HAP-1 (cell line): ENCODE data around the gene SLBP.

Experiments used
- DNase-seq, 2 experiments: peaks; one replicate each; pipeline ENCODE4 v3.0.0-alpha.2; 2016 to 2020; ENCODE audit warnings: low spot score in 2 of 2
- H3K27me3 ChIP-seq: fragments of 250-450 bp; sonication (Bioruptor Pico); 2 replicates; pipeline ENCODE4 v1.5.1; 2020; ENCODE audit warnings: low read depth, mild to moderate bottlenecking, moderate library complexity
- H3K36me3 ChIP-seq: fragments of 250-450 bp; sonication (Bioruptor Pico); replicated peaks from 2 replicates; pipeline ENCODE4 v1.5.1; 2020; ENCODE audit warnings: mild to moderate bottlenecking
- H3K4me1 ChIP-seq: fragments of 250-450 bp; sonication (Bioruptor Pico); 2 replicates; pipeline ENCODE4 v1.5.1; 2020; ENCODE audit warnings: mild to moderate bottlenecking
- H3K4me3 ChIP-seq: fragments of 250-450 bp; sonication (Bioruptor Pico); 2 replicates; pipeline ENCODE4 v1.5.1; 2020; ENCODE audit warnings: mild to moderate bottlenecking, moderate library complexity
- H3K9me3 ChIP-seq: fragments of 250-450 bp; sonication (Bioruptor Pico); 2 replicates; pipeline ENCODE4 v1.5.1; 2020; ENCODE audit warnings: mild to moderate bottlenecking, moderate library complexity
- in situ Hi-C: fragments of 300-500 bp; cut with MboI; formaldehyde crosslinking; loops from 3 replicates; pipeline ENCODE4 v1.14.3; 2020; ENCODE audit warnings: low sequenced_read_pairs, inconsistent platforms, mixed read lengths

SLBP gene

DNA sequence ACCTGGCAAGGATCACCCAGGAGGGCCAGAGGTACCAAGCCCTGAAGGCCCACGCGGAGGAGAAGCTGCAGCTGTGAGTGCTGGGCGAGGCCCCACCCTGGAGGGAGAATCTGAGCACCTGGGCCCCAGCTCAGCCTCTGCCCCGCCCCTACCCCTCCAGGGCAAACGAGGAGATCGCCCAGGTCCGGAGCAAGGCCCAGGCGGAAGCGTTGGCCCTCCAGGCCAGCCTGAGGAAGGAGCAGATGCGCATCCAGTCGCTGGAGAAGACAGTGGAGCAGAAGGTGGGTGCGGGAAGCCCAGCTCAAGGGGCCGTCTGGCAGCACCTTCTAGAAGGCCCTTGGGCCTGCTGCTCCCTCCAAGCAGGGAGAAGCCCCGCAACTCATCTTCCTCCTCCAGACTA, 32.4 kb upstream of the SLBP start:
- Histone ChIP-seq H3K4me1 (no peaks in the 10 kb centered on the region), H3K36me3 (peaks cover 55% of the 10 kb centered on the region)
- in situ Hi-C loops, result loop anchor here (5.0 to 10.0 kb wide), 2 partner anchors 73 to 160 kb away; no protein-coding TSS in a partner anchor

DNA sequence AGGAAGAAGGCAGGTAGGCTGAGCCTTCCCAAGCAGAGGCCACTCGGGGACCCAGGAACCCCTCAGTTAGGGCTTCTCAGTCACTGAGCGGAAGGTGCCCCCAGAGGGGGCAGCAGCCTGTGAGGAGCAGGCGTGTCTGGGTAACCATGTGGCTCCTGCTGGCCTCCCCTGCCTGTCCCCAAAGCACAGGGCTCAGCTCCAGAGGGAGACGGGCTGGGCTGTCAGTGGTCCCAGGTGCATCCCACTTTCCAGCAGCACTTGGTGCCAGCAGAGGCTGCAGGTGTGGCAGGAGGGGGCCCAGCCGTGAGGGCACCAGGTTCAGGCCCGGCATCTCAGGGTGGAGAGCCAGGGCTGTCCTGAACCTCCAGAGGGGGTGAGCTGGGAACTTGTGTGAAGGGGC, 31.9 kb upstream of the SLBP start:
- no peak for DNase-seq
- H3K4me1 ChIP-seq, result no peaks in the 10 kb centered on the region
- H3K36me3 ChIP-seq, result peaks cover 60% of the 10 kb centered on the region
- no peak overlapping the region for H3K4me3 ChIP-seq
- no peaks in the 10 kb centered on the region for H3K9me3 ChIP-seq
- no peaks in the 10 kb centered on the region for H3K27me3 ChIP-seq
- in situ Hi-C loops, result loop anchor here (5.0 to 10.0 kb wide), 2 partner anchors 73 to 161 kb away; no protein-coding TSS in a partner anchor

More for the DNA sequence above, 32.4 kb upstream of the SLBP start:
- no peaks in the 10 kb centered on the region for H3K9me3 ChIP-seq
- DNase-seq, result no peak
- no peaks in the 10 kb centered on the region for H3K27me3 ChIP-seq
- H3K4me3 ChIP-seq, result no peak overlapping the region

DNA sequence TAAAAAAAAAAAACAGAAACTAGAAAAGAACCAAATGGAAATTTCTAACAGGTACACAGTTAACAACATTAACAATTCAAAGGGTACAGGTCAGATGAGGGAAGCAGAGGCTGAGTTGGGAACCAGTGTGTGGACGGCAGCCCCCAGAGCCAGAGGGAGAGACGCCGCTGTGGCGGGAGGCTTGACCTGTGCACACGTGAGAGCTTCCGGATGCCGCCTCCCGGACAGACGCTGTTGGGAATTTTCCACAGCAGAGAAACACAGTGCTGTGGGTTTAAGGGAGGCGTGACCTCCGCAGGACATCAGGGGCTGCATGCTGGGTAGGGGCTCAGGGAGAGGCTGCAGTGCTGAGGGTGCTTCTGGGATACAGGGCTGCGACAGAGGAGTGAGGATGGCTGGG, 31.4 kb upstream of the SLBP start:
- Histone ChIP-seq H3K4me1 (no peaks in the 10 kb centered on the region), H3K4me3 (no peak overlapping the region), H3K9me3 (no peaks in the 10 kb centered on the region), H3K36me3 (peaks cover 65% of the 10 kb centered on the region), H3K27me3 (no peaks in the 10 kb centered on the region)
- in situ Hi-C loops, result loop anchor here (5.0 to 10.0 kb wide), 2 partner anchors 74 to 161 kb away; no protein-coding TSS in a partner anchor
- no peak for DNase-seq

DNA sequence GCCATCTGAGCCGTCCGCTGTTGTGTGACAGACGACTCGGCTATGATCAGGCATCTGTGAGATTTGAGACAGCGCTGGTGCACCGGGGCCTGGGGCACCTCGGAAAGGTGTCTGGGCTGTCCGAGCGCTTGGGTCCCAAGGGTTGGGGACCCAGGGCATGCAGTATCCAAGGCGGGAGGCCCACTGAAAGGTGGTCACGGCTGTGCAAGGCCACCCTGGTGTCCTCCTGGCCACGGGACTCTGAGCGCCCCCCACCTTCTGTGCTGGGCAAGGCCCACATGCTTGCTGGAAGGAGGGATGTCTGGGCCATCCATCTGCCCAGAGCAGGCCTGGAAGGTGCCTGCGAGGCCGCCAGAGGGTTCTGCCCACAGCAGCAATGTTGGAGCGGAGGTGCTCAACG, 29.1 kb upstream of the SLBP start:
- H3K27me3 ChIP-seq, result no peaks in the 10 kb centered on the region
- H3K36me3 ChIP-seq, result peaks cover 88% of the 10 kb centered on the region
- no peaks in the 10 kb centered on the region for H3K9me3 ChIP-seq
- no peak overlapping the region for H3K4me3 ChIP-seq
- no peak for DNase-seq
- H3K4me1 ChIP-seq, result no peaks in the 10 kb centered on the region
- in situ Hi-C loops, result loop anchor here (5.0 to 10.0 kb wide), 2 partner anchors 76 to 164 kb away; no protein-coding TSS in a partner anchor

DNA sequence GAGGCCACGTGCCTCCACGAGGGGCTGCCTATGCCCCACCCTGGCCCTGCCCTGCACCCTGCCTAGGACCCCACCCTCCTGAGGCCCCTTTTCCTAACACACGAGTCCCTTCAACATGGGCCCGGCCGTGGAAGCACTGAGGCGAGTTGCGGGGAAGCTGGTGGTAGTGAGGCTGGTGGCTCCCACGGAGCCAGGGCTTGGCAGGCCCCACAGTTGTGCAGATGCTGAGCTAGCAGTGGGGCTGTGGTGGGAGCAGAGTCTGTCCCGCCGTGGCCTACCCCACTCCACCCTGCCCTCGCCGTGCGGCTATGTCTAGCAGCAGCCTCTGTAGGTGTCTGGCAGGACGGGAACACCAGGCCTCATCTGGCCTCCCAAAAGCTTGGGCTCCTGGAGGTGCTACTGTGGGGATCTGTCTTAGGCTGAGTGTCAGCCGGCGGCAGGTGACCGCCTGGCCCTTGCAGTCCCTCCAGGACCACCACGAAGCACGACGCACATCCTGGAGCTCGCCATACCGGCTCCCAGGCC, 28.0 kb upstream of the SLBP start:
- H3K4me1 ChIP-seq, result no peaks in the 10 kb centered on the region
- H3K27me3 ChIP-seq, result no peaks in the 10 kb centered on the region
- in situ Hi-C loops, result loop anchor here (5.0 to 10.0 kb wide), 2 partner anchors 77 to 165 kb away; no protein-coding TSS in a partner anchor
- no peak for DNase-seq
- no peak overlapping the region for H3K4me3 ChIP-seq
- peaks cover 92% of the 10 kb centered on the region for H3K36me3 ChIP-seq
- no peaks in the 10 kb centered on the region for H3K9me3 ChIP-seq

DNA sequence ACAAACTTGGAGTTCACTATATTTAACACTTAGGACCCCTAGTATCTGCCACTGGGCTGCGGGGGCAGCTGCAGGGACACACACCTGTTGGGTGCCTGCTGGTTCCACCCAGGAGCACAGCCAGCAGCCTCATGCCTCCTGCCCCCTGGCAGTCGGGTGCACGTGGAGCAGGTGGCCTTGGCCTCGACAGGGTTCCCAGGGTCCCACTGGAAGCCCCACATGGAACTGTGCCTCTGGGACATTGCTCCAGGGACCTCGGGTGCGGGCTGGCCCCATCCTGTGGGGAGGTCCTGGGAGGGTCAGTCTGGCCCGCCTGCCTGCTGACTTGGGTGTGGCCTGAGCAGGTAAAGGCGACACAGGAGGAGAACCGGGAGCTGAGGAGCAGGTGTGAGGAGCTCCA, 27.2 kb upstream of the SLBP start:
- Histone ChIP-seq H3K4me3 (no peak overlapping the region), H3K4me1 (no peaks in the 10 kb centered on the region), H3K36me3 (peaks cover 92% of the 10 kb centered on the region), H3K9me3 (no peaks in the 10 kb centered on the region), H3K27me3 (no peaks in the 10 kb centered on the region)
- no peak for DNase-seq
- in situ Hi-C loops, result no loop called here

DNA sequence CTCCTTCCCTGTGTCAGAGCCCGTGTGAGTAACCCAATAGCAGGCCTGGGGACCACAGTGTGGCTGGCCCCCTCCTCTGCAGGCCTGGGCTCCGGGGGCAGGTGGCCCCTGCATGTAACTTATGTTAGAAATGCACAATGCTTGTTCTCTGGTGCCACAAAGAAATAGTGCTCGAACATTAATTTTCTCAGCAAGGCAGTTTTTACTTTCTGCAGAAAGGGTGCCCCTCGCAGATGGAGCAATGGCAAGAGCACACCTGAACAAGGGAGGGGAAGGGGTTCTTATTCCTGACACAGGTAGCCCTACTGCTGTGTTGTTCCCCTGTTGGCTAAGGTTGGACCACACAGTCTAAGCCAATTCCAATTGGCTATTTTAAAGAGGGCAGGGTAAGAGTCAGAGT, 26.3 kb upstream of the SLBP start:
- H3K36me3 ChIP-seq, result peaks cover 93% of the 10 kb centered on the region
- no peaks in the 10 kb centered on the region for H3K9me3 ChIP-seq
- no peaks in the 10 kb centered on the region for H3K4me1 ChIP-seq
- in situ Hi-C loops, result no loop called here
- H3K27me3 ChIP-seq, result no peaks in the 10 kb centered on the region
- no peak overlapping the region for H3K4me3 ChIP-seq
- no peak for DNase-seq

DNA sequence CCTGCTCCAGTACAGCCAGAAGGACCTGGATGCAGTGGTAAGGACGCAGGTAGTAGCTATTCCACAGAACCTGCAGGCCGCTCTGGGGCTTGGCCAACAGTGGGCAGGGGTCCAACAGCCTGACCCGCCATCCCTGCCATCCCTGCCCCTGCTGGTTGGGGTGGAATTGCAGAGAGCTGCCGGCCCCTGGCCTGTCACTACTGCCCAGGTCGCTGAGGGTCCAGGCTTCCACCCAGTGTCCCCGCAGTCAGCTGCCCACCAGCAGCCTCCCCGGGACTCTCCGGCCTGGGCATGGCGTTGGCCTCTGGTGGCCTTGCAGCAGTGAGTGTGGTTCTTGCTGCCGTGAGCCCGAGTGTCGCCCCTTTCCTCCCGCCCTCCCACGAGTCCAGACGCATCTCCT, 25.5 kb upstream of the SLBP start:
- Histone ChIP-seq H3K27me3 (no peaks in the 10 kb centered on the region), H3K9me3 (no peaks in the 10 kb centered on the region), H3K4me3 (no peak overlapping the region), H3K36me3 (peaks cover 97% of the 10 kb centered on the region), H3K4me1 (no peaks in the 10 kb centered on the region)
- no peak for DNase-seq
- in situ Hi-C loops, result no loop called here

DNA sequence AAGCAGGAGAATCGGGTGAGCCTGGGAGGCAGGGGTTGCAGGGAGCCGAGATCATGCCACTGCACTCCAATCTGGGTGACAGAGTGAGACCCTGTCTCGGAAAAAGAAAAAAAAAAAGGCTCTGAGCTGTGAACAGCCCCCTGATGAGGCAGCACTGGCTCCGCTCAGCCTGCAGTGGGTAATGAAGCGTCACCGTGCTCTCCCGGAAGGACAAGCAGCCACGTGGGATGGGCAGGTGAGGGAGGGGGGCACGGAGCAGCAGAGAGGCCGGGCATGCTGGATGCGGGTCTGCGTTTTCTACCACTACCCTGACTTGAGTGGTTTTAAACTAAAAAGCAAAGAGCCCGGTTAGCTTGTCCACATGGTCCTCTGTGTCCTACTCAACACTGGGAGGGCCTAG, 24.7 kb upstream of the SLBP start:
- Histone ChIP-seq H3K27me3 (no peaks in the 10 kb centered on the region), H3K4me3 (no peak overlapping the region), H3K4me1 (no peaks in the 10 kb centered on the region), H3K36me3 (peaks cover 91% of the 10 kb centered on the region), H3K9me3 (no peaks in the 10 kb centered on the region)
- in situ Hi-C loops, result no loop called here
- DNase-seq, result no peak

DNA sequence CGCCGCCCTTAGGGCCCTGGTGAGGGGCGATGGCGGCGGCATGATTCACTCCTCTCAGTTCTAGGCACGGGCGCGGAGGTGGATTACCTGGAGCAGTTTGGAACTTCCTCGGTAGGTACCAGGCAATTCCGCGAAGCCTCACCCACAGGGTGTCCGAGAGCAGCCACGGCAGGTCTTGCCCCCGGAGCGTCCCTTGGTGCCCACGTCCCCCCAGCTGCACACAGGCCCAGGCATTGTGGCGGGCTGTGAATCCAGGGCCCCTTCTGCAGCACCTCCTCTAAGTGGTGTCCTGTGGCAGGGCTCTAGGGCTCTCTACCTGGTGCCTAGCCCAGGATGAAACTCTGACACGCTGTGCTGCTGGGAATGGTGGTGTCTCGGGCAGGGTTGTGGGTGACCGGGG, 23.1 kb upstream of the SLBP start:
- H3K27me3 ChIP-seq, result no peaks in the 10 kb centered on the region
- no peak for DNase-seq
- no peaks in the 10 kb centered on the region for H3K4me1 ChIP-seq
- H3K36me3 ChIP-seq, result peaks cover 91% of the 10 kb centered on the region
- in situ Hi-C loops, result no loop called here
- H3K9me3 ChIP-seq, result no peaks in the 10 kb centered on the region
- no peak overlapping the region for H3K4me3 ChIP-seq

DNA sequence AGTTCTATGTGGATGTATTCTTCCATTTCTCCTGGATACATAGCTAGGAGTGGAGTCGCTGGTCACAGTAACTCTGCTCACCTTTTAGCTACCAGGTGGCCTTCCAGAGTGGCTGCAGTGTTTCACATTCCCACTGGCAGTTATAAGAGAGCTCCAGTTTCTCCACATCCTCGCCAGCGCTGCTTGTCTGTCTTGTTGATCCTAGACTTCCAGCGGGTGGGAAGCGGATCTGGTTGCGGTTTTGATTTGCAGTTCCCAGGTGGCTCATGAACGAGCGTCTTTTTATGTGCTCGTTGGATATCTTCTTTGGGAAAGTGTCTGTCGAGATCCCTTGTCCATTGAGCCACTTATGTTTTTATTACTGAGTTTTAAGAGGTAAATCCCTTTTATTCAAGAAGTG, 20.8 kb upstream of the SLBP start:
- H3K36me3 ChIP-seq, result peaks cover 93% of the 10 kb centered on the region
- in situ Hi-C loops, result no loop called here
- no peaks in the 10 kb centered on the region for H3K27me3 ChIP-seq
- H3K4me1 ChIP-seq, result no peaks in the 10 kb centered on the region
- DNase-seq, result no peak
- no peak overlapping the region for H3K4me3 ChIP-seq
- no peaks in the 10 kb centered on the region for H3K9me3 ChIP-seq

DNA sequence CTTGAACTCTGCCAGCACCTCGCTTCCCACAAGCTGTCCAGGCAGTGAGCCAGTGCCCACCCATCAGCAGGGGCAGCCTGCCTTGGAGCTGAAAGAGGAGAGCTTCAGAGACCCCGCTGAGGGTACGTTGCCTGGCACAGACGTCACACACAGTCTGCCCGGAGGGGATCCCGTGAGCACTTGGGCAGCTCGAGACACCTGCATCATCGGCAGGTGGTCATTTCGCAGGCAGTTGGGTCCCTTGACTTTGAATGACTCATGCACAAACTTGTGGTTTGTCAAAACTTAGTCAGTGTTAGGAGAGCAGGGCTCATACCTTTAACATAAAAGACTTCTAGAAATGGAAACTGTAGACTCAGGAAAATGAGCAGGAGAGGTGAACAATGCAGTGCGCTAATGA, 19.1 kb upstream of the SLBP start:
- Histone ChIP-seq H3K4me1 (no peaks in the 10 kb centered on the region), H3K36me3 (peaks cover 93% of the 10 kb centered on the region), H3K27me3 (no peaks in the 10 kb centered on the region), H3K4me3 (no peak overlapping the region), H3K9me3 (no peaks in the 10 kb centered on the region)
- DNase-seq, result no peak
- in situ Hi-C loops, result no loop called here

DNA sequence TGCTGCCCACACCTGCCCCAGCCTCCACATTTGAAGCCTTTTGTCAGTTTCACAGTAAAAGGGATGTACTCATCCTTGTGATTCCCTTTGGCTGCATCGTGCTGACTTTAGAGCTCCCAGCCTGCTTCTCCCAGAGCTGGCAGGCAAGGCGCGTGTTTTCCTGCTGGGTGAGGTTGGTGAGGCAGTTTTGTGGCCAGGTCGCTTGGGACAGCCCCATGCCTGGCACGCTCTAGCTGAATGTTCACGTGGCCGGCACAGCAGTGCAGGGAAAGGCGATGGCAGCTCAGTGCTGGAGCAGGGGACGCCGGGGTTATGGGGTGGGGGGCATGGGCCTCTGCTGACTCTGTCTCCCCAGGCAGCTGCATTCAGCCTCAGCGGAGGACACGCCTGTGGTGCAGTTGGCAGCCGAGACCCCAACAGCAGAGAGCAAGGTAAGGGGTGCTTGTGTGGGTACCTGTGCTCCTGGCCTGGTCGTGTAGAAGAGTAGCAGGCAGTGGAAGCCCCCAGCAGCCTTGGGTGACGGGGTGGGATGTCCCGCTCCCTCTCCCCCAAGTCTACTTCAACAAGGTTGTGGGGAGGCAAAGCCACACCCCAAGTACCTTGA, 18.5 kb upstream of the SLBP start:
- in situ Hi-C loops, result no loop called here
- peaks cover 93% of the 10 kb centered on the region for H3K36me3 ChIP-seq
- no peaks in the 10 kb centered on the region for H3K9me3 ChIP-seq
- H3K27me3 ChIP-seq, result no peaks in the 10 kb centered on the region
- no peaks in the 10 kb centered on the region for H3K4me1 ChIP-seq
- H3K4me3 ChIP-seq, result no peak overlapping the region
- DNase-seq, result no peak

DNA sequence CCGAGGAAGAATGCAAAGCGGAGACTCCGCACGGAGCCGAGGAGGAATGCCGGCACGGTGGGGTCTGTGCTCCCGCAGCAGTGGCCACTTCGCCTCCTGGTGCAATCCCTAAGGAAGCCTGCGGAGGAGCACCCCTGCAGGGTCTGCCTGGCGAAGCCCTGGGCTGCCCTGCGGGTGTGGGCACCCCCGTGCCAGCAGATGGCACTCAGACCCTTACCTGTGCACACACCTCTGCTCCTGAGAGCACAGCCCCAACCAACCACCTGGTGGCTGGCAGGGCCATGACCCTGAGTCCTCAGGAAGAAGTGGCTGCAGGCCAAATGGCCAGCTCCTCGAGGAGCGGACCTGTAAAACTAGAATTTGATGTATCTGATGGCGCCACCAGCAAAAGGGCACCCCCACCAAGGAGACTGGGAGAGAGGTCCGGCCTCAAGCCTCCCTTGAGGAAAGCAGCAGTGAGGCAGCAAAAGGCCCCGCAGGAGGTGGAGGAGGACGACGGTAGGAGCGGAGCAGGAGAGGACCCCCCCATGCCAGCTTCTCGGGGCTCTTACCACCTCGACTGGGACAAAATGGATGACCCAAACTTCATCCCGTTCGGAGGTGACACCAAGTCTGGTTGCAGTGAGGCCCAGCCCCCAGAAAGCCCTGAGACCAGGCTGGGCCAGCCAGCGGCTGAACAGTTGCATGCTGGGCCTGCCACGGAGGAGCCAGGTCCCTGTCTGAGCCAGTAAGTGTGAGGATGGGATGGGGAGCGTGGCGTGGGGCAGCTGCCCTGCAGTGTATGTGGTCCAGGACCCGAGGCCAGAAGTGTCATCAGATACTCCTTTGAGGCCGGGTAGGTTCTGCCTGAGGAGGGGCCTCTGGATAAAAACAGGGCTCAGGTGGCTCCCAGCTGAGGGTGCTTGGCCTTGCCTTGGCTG, 16.2 kb upstream of the SLBP start:
- in situ Hi-C loops, result no loop called here
- Histone ChIP-seq H3K4me1 (no peaks in the 10 kb centered on the region), H3K9me3 (no peaks in the 10 kb centered on the region), H3K27me3 (no peaks in the 10 kb centered on the region), H3K36me3 (peaks cover 92% of the 10 kb centered on the region), H3K4me3 (no peak overlapping the region)
- DNase-seq, result no peak
